SK-N-SH (cell line): Measurements from ENCODE around the gene OR51D1. TPM values are rescaled to one million over a fixed set of nuclear protein-coding genes. Genes with fewer than 3 reads are reported as not detected.

Experiments
- CTCF ChIA-PET: fragments of 300-600, 350-600 bp; formaldehyde crosslinking; extraction: SDS; loops from one replicate; lab custom pipeline; 2021; lab: Yijun Ruan, JAX
- POLR2A ChIA-PET: fragments of 350-600 bp; sonication (Branson Sonifier 250); formaldehyde crosslinking; extraction: SDS; loops from one replicate; lab custom pipeline; 2020; ENCODE audit warnings: antibody characterized with exemption, inconsistent platforms; lab: Yijun Ruan, JAX
- DNase-seq: peaks from one replicate; pipeline ENCODE4 v3.0.0; 2012
- H2AFZ ChIP-seq: fragments of 200-600 bp; sonication (generic); 2 replicates; pipeline ENCODE4 v1.8.1; 2016; ENCODE audit warnings: antibody characterized with exemption, mild to moderate bottlenecking, low read depth
- H3F3A ChIP-seq: fragments of 200-600 bp; sonication (generic); replicated peaks from 2 replicates; pipeline ENCODE3; 2016; ENCODE audit warnings: antibody characterized with exemption, mild to moderate bottlenecking; ENCODE audit not compliant: insufficient read depth
- H3K27ac ChIP-seq, 2 experiments: fragments of 200-500 bp in 1 of 2; fragments of 200-600 bp in 1 of 2; sonication (Bioruptor generic) in 1 of 2; sonication (generic), shearing (Covaris generic) in 1 of 2; 2 replicates each; pipeline versions ENCODE4 v1.5.1 to v1.6.1; 2014 to 2016; ENCODE audit warnings: low read depth in 2 of 2, inconsistent platforms in 1 of 2, low read length in 1 of 2, mild to moderate bottlenecking in 1 of 2, mixed read lengths in 1 of 2
- H3K27me3 ChIP-seq: fragments of 200-600 bp; sonication (generic), shearing (Covaris generic); 2 replicates; pipeline ENCODE4 v1.6.1; 2016; ENCODE audit warnings: mixed run types; ENCODE audit not compliant: insufficient read depth
- H3K36me3 ChIP-seq, 2 experiments: fragments of 200-500 bp in 1 of 2; fragments of 200-600 bp in 1 of 2; sonication (Bioruptor generic) in 1 of 2; sonication (generic) in 1 of 2; replicated peaks in 1 of 2; 2 replicates each; pipeline versions ENCODE3 to v1.5.1; 2014 to 2016; ENCODE audit warnings: low read length in 1 of 2, mild to moderate bottlenecking in 1 of 2; ENCODE audit not compliant: insufficient read depth in 2 of 2, control insufficient read depth in 1 of 2
- H3K4me1 ChIP-seq, 2 experiments: fragments of 200-500 bp in 1 of 2; fragments of 200-600 bp in 1 of 2; sonication (Bioruptor generic) in 1 of 2; sonication (generic), shearing (Covaris generic) in 1 of 2; 2 replicates each; pipeline versions ENCODE4 v1.5.1 to v1.6.1; 2014 to 2016; ENCODE audit warnings: low read depth in 1 of 2, low read length in 1 of 2, mixed run types in 1 of 2; ENCODE audit not compliant: insufficient read depth in 2 of 2, control insufficient read depth in 1 of 2
- H3K4me2 ChIP-seq: fragments of 200-600 bp; sonication (generic), shearing (Covaris generic); 2 replicates; pipeline ENCODE4 v1.6.1; 2017; ENCODE audit warnings: mixed run types
- H3K4me3 ChIP-seq, 2 experiments: fragments of 200-500 bp in 1 of 2; fragments of 200-600 bp in 1 of 2; sonication (Bioruptor generic) in 1 of 2; sonication (generic), shearing (Covaris generic) in 1 of 2; 2 replicates each; pipeline versions ENCODE4 v1.5.1 to v1.8.1; 2014 to 2016; ENCODE audit warnings: low read depth in 2 of 2, inconsistent platforms in 1 of 2, low read length in 1 of 2, mild to moderate bottlenecking in 1 of 2, mixed read lengths in 1 of 2, moderate library complexity in 1 of 2
- H3K79me2 ChIP-seq: fragments of 200-600 bp; sonication (generic); 2 replicates; pipeline ENCODE4 v1.8.1; 2017; ENCODE audit warnings: mild to moderate bottlenecking; ENCODE audit not compliant: insufficient read depth
- H3K9ac ChIP-seq: fragments of 200-600 bp; sonication (generic); 2 replicates; pipeline ENCODE4 v1.6.1; 2017; ENCODE audit warnings: mixed run types
- H3K9me2 ChIP-seq: fragments of 200-600 bp; sonication (generic); 2 replicates; pipeline ENCODE4 v1.6.1; 2017; ENCODE audit warnings: mixed run types
- H3K9me3 ChIP-seq: fragments of 200-600 bp; sonication (generic); 2 replicates; pipeline ENCODE4 v1.6.1; 2017; ENCODE audit warnings: mixed run types, mild to moderate bottlenecking, moderate library complexity
- H4K20me1 ChIP-seq: fragments of 200-600 bp; sonication (generic); 2 replicates; pipeline ENCODE4 v1.6.1; 2017; ENCODE audit warnings: mild to moderate bottlenecking, mixed run types; ENCODE audit not compliant: insufficient read depth
- EZH2phosphoT487 ChIP-seq: fragments of 200-600 bp; sonication (generic); IDR thresholded peaks from 2 replicates; pipeline ENCODE4 v1.6.1; 2017; ENCODE audit warnings: low read depth, mixed run types, mild to moderate bottlenecking, antibody characterized with exemption, moderate library complexity, borderline replicate concordance
- GABPA ChIP-seq: IDR thresholded peaks from 2 replicates; pipeline ENCODE4 v1.4.0; 2012; ENCODE audit warnings: low read depth, mild to moderate bottlenecking
- JUND ChIP-seq: IDR thresholded peaks from 2 replicates; pipeline ENCODE4 v1.4.0; 2012
- SMC3 ChIP-seq: IDR thresholded peaks from 2 replicates; pipeline ENCODE4 v1.6.1; 2012; ENCODE audit warnings: low read depth, low read length, improper control_type of control experiment
- WGBS: methylation state at CpG from one replicate; pipeline ENCODE4 v1.1.6; 2017; ENCODE audit warnings: low lambda C conversion rate; 5-methylcytosine and 5-hydroxymethylcytosine counted together
- polyA plus RNA-seq, 3 experiments: library from polyadenylated mRNA; depleted of rRNA; stranded (reverse); fragments of >200 nt; gene quantifications; 2 replicates each; pipeline ENCODE4 v1.2.3, GENCODE V29; 2012
- TF ChIP-seq, protein P1 (sequence below): fragments of 150-350 bp; IDR thresholded peaks from 2 replicates; pipeline ENCODE4 v1.6.1; 2017; ENCODE audit warnings: antibody characterized with exemption, low read length, low read depth, borderline replicate concordance
- TF ChIP-seq, protein P2 (sequence below): IDR thresholded peaks from 2 replicates; pipeline ENCODE4 v1.4.0; 2012; ENCODE audit warnings: low read depth, borderline replicate concordance
- TF ChIP-seq, protein P3 (sequence below): IDR thresholded peaks from 2 replicates; pipeline ENCODE4 v1.4.0; 2012; ENCODE audit warnings: low read depth
- TF ChIP-seq, protein P4 (sequence below): fragments of 150-350 bp; IDR thresholded peaks from 2 replicates; pipeline ENCODE4 v1.6.1; 2016; ENCODE audit warnings: mild to moderate bottlenecking, low read depth, low read length
- TF ChIP-seq, protein P5 (sequence below): IDR thresholded peaks from 2 replicates; pipeline ENCODE4 v1.4.0; 2012; ENCODE audit warnings: low read depth, borderline replicate concordance
- TF ChIP-seq, protein P6 (sequence below): IDR thresholded peaks from 2 replicates; pipeline ENCODE4 v1.6.1; 2012; ENCODE audit warnings: mild to moderate bottlenecking, low read depth, low read length, moderate library complexity

Gene OR51D1
- polyA plus RNA-seq, 1 of the 3 experiments (the other 2 are of a cell fraction), result not detected

DNA sequence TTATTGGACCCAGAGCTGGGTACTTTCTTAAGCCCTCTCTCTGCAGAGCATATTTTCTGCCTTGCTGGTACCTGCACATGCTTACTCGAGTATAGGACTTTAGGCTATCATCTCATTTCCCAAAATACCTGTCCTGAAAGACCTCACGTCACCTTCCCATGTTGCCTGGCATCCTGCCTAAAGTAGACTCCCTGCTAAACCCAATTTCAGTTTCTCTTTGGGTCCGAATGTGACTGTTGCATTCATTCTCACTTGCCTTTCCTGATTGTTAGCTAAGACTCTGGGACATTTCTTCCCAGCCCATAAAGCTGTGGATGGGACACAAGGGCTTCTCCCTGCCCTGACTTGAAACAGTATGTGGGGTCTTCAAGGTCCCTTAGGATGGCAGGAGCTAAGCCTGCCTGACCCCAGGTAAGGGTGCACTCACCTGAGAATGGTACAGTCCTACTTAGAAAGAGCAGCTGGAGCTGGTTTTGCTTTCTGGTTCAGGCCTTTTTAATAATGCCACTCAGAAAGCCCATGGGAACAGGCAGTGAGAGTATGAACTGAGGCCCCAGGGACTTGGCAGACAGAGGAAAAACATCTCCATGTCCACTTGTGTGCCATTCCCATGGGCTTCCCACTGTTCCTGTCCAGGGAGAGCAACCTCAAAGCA is 47.5 kb downstream of the OR51D1 start:
- Histone ChIP-seq H3K4me3 (no peak overlapping the region), H3K4me2 (no peak overlapping the region), H3K9me3 (no peaks in the 10 kb centered on the region), H3K36me3 (no peaks in the 10 kb centered on the region), H3F3A (no peaks in the 10 kb centered on the region), H3K79me2 (no peaks in the 10 kb centered on the region), H3K27ac (no peak overlapping the region), H4K20me1 (no peaks in the 10 kb centered on the region), H3K27me3 (no peaks in the 10 kb centered on the region; the same call in 1 of the 2 replicates), H3K9ac (no peak overlapping the region), H3K9me2 (no peaks in the 10 kb centered on the region), H3K4me1 (no peaks in the 10 kb centered on the region; a peak in 1 of 4 replicates), H2AFZ (no peak overlapping the region)
- TF ChIP-seq SMC3 (no peak), EZH2phosphoT487 (no peak), JUND (no peak), GABPA (no peak)
- TF ChIP-seq, protein P1, sequence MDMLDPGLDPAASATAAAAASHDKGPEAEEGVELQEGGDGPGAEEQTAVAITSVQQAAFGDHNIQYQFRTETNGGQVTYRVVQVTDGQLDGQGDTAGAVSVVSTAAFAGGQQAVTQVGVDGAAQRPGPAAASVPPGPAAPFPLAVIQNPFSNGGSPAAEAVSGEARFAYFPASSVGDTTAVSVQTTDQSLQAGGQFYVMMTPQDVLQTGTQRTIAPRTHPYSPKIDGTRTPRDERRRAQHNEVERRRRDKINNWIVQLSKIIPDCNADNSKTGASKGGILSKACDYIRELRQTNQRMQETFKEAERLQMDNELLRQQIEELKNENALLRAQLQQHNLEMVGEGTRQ, result no peak
- TF ChIP-seq, protein P2, sequence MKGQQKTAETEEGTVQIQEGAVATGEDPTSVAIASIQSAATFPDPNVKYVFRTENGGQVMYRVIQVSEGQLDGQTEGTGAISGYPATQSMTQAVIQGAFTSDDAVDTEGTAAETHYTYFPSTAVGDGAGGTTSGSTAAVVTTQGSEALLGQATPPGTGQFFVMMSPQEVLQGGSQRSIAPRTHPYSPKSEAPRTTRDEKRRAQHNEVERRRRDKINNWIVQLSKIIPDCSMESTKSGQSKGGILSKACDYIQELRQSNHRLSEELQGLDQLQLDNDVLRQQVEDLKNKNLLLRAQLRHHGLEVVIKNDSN, result no peak
- TF ChIP-seq, protein P3, sequence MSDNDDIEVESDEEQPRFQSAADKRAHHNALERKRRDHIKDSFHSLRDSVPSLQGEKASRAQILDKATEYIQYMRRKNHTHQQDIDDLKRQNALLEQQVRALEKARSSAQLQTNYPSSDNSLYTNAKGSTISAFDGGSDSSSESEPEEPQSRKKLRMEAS, result no peak
- TF ChIP-seq, protein P4, sequence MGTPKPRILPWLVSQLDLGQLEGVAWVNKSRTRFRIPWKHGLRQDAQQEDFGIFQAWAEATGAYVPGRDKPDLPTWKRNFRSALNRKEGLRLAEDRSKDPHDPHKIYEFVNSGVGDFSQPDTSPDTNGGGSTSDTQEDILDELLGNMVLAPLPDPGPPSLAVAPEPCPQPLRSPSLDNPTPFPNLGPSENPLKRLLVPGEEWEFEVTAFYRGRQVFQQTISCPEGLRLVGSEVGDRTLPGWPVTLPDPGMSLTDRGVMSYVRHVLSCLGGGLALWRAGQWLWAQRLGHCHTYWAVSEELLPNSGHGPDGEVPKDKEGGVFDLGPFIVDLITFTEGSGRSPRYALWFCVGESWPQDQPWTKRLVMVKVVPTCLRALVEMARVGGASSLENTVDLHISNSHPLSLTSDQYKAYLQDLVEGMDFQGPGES, result no peak
- TF ChIP-seq, protein P5, sequence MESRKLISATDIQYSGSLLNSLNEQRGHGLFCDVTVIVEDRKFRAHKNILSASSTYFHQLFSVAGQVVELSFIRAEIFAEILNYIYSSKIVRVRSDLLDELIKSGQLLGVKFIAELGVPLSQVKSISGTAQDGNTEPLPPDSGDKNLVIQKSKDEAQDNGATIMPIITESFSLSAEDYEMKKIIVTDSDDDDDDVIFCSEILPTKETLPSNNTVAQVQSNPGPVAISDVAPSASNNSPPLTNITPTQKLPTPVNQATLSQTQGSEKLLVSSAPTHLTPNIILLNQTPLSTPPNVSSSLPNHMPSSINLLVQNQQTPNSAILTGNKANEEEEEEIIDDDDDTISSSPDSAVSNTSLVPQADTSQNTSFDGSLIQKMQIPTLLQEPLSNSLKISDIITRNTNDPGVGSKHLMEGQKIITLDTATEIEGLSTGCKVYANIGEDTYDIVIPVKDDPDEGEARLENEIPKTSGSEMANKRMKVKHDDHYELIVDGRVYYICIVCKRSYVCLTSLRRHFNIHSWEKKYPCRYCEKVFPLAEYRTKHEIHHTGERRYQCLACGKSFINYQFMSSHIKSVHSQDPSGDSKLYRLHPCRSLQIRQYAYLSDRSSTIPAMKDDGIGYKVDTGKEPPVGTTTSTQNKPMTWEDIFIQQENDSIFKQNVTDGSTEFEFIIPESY, result no peak
- TF ChIP-seq, protein P6, sequence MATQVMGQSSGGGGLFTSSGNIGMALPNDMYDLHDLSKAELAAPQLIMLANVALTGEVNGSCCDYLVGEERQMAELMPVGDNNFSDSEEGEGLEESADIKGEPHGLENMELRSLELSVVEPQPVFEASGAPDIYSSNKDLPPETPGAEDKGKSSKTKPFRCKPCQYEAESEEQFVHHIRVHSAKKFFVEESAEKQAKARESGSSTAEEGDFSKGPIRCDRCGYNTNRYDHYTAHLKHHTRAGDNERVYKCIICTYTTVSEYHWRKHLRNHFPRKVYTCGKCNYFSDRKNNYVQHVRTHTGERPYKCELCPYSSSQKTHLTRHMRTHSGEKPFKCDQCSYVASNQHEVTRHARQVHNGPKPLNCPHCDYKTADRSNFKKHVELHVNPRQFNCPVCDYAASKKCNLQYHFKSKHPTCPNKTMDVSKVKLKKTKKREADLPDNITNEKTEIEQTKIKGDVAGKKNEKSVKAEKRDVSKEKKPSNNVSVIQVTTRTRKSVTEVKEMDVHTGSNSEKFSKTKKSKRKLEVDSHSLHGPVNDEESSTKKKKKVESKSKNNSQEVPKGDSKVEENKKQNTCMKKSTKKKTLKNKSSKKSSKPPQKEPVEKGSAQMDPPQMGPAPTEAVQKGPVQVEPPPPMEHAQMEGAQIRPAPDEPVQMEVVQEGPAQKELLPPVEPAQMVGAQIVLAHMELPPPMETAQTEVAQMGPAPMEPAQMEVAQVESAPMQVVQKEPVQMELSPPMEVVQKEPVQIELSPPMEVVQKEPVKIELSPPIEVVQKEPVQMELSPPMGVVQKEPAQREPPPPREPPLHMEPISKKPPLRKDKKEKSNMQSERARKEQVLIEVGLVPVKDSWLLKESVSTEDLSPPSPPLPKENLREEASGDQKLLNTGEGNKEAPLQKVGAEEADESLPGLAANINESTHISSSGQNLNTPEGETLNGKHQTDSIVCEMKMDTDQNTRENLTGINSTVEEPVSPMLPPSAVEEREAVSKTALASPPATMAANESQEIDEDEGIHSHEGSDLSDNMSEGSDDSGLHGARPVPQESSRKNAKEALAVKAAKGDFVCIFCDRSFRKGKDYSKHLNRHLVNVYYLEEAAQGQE, result no peak
- WGBS, result 4% methylated on average over 3 of the region's 3 CpGs
- ChIA-PET CTCF (interaction anchor here (1.3 kb wide), 2 partner anchors 45 to 48 kb away, joined by 3 to 4 read pairs; partner anchors contain the start of gene OR51D1), POLR2A (no interaction called here)
- no peak for DNase-seq

Other genes with a start within 250 kb of the OR51D1 start
- 11.0 and 12.5 TPM in 2 replicates for gene TRIM21, start 243.8 kb upstream of the OR51D1 start, polyA plus RNA-seq (2012; rRNA removed)
- gene OR52K2, start 188.2 kb upstream of the OR51D1 start, polyA plus RNA-seq (2012; rRNA removed), result not detected in 2 replicates
- not detected in 2 replicates for gene OR52K1, start 154.8 kb upstream of the OR51D1 start, polyA plus RNA-seq (2012; rRNA removed)
- not detected in 2 replicates for gene OR52M1, start 92.3 kb upstream of the OR51D1 start, polyA plus RNA-seq (2012; rRNA removed)
- not detected in 2 replicates for gene OR52I2, start 55.7 kb upstream of the OR51D1 start, polyA plus RNA-seq (2012; rRNA removed)
- not detected in 2 replicates for gene OR52I1, start 43.4 kb upstream of the OR51D1 start, polyA plus RNA-seq (2012; rRNA removed)
- 4.9 and 6.1 TPM in 2 replicates for gene TRIM68, start 29.2 kb upstream of the OR51D1 start, polyA plus RNA-seq (2012; rRNA removed)
- not detected in 2 replicates for gene OR51E1, start 6.5 kb downstream of the OR51D1 start, polyA plus RNA-seq (2012; rRNA removed)
- 0.03 TPM in 1 of 2 replicates, not detected in the other for gene OR51E2, start 60.4 kb downstream of the OR51D1 start, polyA plus RNA-seq (2012; rRNA removed)
- not detected in 2 replicates for gene MMP26, start 67.3 kb downstream of the OR51D1 start, polyA plus RNA-seq (2012; rRNA removed)
- gene OR51F1, start 132.5 kb downstream of the OR51D1 start, polyA plus RNA-seq (2012; rRNA removed), result not detected in 2 replicates
- not detected in 2 replicates for gene OR52R1, start 166.9 kb downstream of the OR51D1 start, polyA plus RNA-seq (2012; rRNA removed)
- gene OR51F2, start 183.8 kb downstream of the OR51D1 start, polyA plus RNA-seq (2012; rRNA removed), result not detected in 2 replicates
- not detected in 2 replicates for gene OR51S1, start 211.7 kb downstream of the OR51D1 start, polyA plus RNA-seq (2012; rRNA removed)
- gene OR51T1, start 244.4 kb downstream of the OR51D1 start, polyA plus RNA-seq (2012; rRNA removed), result not detected in 2 replicates